K562 (cell line): ENCODE measurements around the gene NUDT21. TPM values are rescaled to one million over a fixed set of nuclear protein-coding genes. Genes with fewer than 3 reads are reported as not detected.

ENCODE experiments used
- ATF7 ChIP-seq: fragments of 450-650 bp; IDR thresholded peaks from 2 replicates; pipeline ENCODE4 v1.7.1; 2014; ENCODE audit warnings: mild to moderate bottlenecking, moderate library complexity
- CBFB ChIP-seq: sonication (generic); formaldehyde crosslinking; IDR thresholded peaks from 2 replicates; pipeline ENCODE4 v1.4.0; 2020; ENCODE audit warnings: mild to moderate bottlenecking, missing genetic modification reagents
- FOXA1 ChIP-seq: fragments of 450-650 bp; IDR thresholded peaks from 2 replicates; pipeline ENCODE4 v1.6.1; 2016; ENCODE audit warnings: mild to moderate bottlenecking, borderline replicate concordance
- IRF2 ChIP-seq: sonication (generic); formaldehyde crosslinking; IDR thresholded peaks from 2 replicates; pipeline ENCODE4 v1.8.1; 2022; ENCODE audit warnings: mild to moderate bottlenecking, missing genetic modification reagents
- KDM2B ChIP-seq: fragments of 250-450 bp; sonication (Bioruptor Pico); IDR thresholded peaks from 2 replicates; pipeline ENCODE4 v1.8.0; 2021; ENCODE audit warnings: mild to moderate bottlenecking, moderate library complexity
- MAFG ChIP-seq: fragments of 450-650 bp; conservative IDR thresholded peaks from 2 replicates; pipeline ENCODE4 v1.6.1; 2016; ENCODE audit warnings: missing genetic modification characterization, missing compliant biosample characterization
- MAZ ChIP-seq, 2 experiments: fragments of 450-650 bp in 1 of 2; sonication (generic) in 1 of 2; formaldehyde crosslinking; IDR thresholded peaks in 1 of 2; conservative IDR thresholded peaks in 1 of 2; 2 replicates each; pipeline versions ENCODE4 v1.4.0 to v1.5.0; 2020; ENCODE audit warnings: mild to moderate bottlenecking in 1 of 2, missing genetic modification reagents in 1 of 2
- MED1 ChIP-seq: sonication (generic); formaldehyde crosslinking; IDR thresholded peaks from 2 replicates; pipeline ENCODE4 v1.8.1; 2023; ENCODE audit warnings: missing genetic modification reagents, borderline replicate concordance
- NCOA1 ChIP-seq: fragments of 450-650 bp; IDR thresholded peaks from 2 replicates; pipeline ENCODE4 v1.6.1; 2016; ENCODE audit warnings: low read depth
- NUFIP1 ChIP-seq: fragments of 450-650 bp; IDR thresholded peaks from 2 replicates; pipeline ENCODE4 v1.6.1; 2018; ENCODE audit not compliant: partially characterized antibody
- RFX1 ChIP-seq: fragments of 450-650 bp; IDR thresholded peaks from 2 replicates; pipeline ENCODE4 v1.6.1; 2016; ENCODE audit warnings: mild to moderate bottlenecking, moderate library complexity
- SAFB ChIP-seq: fragments of 200-400 bp; formaldehyde crosslinking; IDR thresholded peaks from 2 replicates; pipeline ENCODE4 v1.6.1; 2017; ENCODE audit warnings: low read depth, low read length, borderline replicate concordance
- SRSF1 ChIP-seq: fragments of 200-400 bp; formaldehyde crosslinking; IDR thresholded peaks from 2 replicates; pipeline ENCODE4 v1.6.1; 2017; ENCODE audit warnings: mild to moderate bottlenecking, low read depth, low read length, moderate library complexity
- ZBTB12 ChIP-seq: fragments of 250-450 bp; sonication (Bioruptor Pico); IDR thresholded peaks from 2 replicates; pipeline ENCODE4 v1.4.0; 2020
- ZNF212 ChIP-seq: fragments of 450-650 bp; formaldehyde crosslinking; IDR thresholded peaks from 2 replicates; pipeline ENCODE4 v1.4.0; 2020; ENCODE audit warnings: mild to moderate bottlenecking
- ZNF395 ChIP-seq: fragments of 200-800 bp; sonication (Bioruptor generic); IDR thresholded peaks from 2 replicates; pipeline ENCODE4 v1.6.1; 2017; ENCODE audit warnings: missing genetic modification characterization, missing compliant biosample characterization
- ZNF668 ChIP-seq: fragments of 250-450 bp; sonication (Bioruptor Pico); IDR thresholded peaks from 2 replicates; pipeline ENCODE4 v1.8.0; 2022; ENCODE audit warnings: mild to moderate bottlenecking, inconsistent platforms
- ZNF785 ChIP-seq: fragments of 250-450 bp; sonication (Bioruptor Pico); IDR thresholded peaks from 2 replicates; pipeline ENCODE4 v1.4.0; 2020; ENCODE audit warnings: mild to moderate bottlenecking
- polyA plus RNA-seq, 8 experiments: library from polyadenylated mRNA; depleted of rRNA in 4 of 8; stranded (reverse) in 5 of 8; unstranded in 3 of 8; fragments of >200 nt; fragmentation: Nextera tagmentation in 2 of 8; fragmentation: Illumina TruSeq in 1 of 8; extraction: Ambion mirVana in 2 of 8; extraction: Trizol in 1 of 8; gene quantifications; 2 replicates each; pipeline versions ENCODE4 v1.2.1 to v1.2.3, GENCODE V29; 2011 to 2014; ENCODE audit warnings: inconsistent platforms in 1 of 8, missing spikeins in 1 of 8
- total RNA-seq, 7 experiments: library from RNA; depleted of rRNA in 6 of 7; stranded (reverse); fragments of >200 nt in 6 of 7; fragmentation: Illumina TruSeq in 2 of 7; extraction: Trizol in 2 of 7; gene quantifications; 2 replicates each; pipeline versions ENCODE4 v1.2.1 to v1.2.3, GENCODE V29; 2011 to 2021; ENCODE audit warnings: low replicate concordance in 1 of 7
- TF ChIP-seq, protein P1 (sequence below): IDR thresholded peaks from 3 replicates; pipeline ENCODE4 v1.6.1; 2011; ENCODE audit warnings: borderline replicate concordance, mild to moderate bottlenecking, moderate library complexity; ENCODE audit not compliant: insufficient read length; ENCODE audit errors: extremely low read depth
- TF ChIP-seq, protein P2 (sequence below): fragments of 250-450 bp; sonication (Bioruptor Pico); IDR thresholded peaks from 2 replicates; pipeline ENCODE4 v1.4.0; 2020; ENCODE audit warnings: mild to moderate bottlenecking, moderate library complexity

Gene NUDT21
- total and polyA plus RNA-seq, 9 of the 15 experiments (the other 6 are each of a cell fraction or from before 2014, with no cell fraction given): 62.4 to 218 (median 121) TPM

DNA sequence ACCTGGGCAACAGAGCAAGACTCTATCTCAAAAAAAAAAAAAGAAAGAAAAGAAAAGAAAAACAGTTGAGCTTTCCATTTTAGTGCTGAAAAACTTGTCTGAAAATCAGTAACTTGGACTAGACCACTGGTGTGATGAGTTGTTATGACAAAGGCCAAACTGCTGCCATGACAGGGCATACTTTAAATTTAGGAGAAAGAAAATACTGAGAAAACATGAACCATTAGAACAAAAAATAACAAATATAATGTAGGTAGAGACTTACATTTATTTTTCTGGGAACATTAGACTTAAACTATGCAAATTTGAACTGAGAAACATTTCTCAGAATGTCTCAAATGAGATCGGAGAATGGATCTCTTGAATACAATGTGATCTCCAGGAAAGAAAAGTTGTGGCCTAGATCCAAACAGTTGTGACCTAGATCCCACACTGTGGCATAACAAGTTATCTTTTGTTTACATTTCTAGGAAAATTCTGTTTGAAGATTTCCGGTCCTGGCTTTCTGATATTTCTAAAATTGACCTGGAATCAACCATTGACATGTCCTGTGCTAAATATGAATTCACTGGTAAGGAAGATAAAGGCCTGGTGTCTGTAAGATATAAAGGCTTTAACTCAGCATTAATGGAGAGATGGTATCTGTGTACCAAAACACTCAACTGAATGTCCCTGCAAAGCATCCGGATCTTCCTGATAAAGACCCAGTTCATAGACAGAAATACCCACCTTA is 11.1 kb upstream of the NUDT21 start (continued):
- TF ChIP-seq, protein P1, sequence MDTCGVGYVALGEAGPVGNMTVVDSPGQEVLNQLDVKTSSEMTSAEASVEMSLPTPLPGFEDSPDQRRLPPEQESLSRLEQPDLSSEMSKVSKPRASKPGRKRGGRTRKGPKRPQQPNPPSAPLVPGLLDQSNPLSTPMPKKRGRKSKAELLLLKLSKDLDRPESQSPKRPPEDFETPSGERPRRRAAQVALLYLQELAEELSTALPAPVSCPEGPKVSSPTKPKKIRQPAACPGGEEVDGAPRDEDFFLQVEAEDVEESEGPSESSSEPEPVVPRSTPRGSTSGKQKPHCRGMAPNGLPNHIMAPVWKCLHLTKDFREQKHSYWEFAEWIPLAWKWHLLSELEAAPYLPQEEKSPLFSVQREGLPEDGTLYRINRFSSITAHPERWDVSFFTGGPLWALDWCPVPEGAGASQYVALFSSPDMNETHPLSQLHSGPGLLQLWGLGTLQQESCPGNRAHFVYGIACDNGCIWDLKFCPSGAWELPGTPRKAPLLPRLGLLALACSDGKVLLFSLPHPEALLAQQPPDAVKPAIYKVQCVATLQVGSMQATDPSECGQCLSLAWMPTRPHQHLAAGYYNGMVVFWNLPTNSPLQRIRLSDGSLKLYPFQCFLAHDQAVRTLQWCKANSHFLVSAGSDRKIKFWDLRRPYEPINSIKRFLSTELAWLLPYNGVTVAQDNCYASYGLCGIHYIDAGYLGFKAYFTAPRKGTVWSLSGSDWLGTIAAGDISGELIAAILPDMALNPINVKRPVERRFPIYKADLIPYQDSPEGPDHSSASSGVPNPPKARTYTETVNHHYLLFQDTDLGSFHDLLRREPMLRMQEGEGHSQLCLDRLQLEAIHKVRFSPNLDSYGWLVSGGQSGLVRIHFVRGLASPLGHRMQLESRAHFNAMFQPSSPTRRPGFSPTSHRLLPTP: no peak
- TF ChIP-seq ZBTB12 (CRISPR knock-in tag) (no peak), ZNF785 (CRISPR knock-in tag) (no peak), MED1 (no peak), MAZ (CRISPR knock-in tag; conservative IDR thresholded peaks at IDR 0.05 in 1 of 2, IDR thresholded peaks at IDR 0.05 in 1 of 2) (no peak), RFX1 (no peak), FOXA1 (no peak), CBFB (CRISPR knock-in tag) (no peak), MAFG (no peak; the same call in 1 of the 2 replicates), KDM2B (CRISPR knock-in tag) (no peak), NCOA1 (peak; percentile 82), ZNF212 (CRISPR knock-in tag) (no peak), ATF7 (peak; percentile 55; the same call in 1 of the 2 replicates), ZNF668 (CRISPR knock-in tag) (peak; percentile 60; the same call in 1 of the 2 replicates), SAFB (no peak), ZNF395 (CRISPR knock-in tag) (peak; percentile 69; the same call in 1 of the 2 replicates), SRSF1 (no peak), NUFIP1 (no peak), IRF2 (CRISPR knock-in tag) (no peak)
- TF ChIP-seq, protein P2, sequence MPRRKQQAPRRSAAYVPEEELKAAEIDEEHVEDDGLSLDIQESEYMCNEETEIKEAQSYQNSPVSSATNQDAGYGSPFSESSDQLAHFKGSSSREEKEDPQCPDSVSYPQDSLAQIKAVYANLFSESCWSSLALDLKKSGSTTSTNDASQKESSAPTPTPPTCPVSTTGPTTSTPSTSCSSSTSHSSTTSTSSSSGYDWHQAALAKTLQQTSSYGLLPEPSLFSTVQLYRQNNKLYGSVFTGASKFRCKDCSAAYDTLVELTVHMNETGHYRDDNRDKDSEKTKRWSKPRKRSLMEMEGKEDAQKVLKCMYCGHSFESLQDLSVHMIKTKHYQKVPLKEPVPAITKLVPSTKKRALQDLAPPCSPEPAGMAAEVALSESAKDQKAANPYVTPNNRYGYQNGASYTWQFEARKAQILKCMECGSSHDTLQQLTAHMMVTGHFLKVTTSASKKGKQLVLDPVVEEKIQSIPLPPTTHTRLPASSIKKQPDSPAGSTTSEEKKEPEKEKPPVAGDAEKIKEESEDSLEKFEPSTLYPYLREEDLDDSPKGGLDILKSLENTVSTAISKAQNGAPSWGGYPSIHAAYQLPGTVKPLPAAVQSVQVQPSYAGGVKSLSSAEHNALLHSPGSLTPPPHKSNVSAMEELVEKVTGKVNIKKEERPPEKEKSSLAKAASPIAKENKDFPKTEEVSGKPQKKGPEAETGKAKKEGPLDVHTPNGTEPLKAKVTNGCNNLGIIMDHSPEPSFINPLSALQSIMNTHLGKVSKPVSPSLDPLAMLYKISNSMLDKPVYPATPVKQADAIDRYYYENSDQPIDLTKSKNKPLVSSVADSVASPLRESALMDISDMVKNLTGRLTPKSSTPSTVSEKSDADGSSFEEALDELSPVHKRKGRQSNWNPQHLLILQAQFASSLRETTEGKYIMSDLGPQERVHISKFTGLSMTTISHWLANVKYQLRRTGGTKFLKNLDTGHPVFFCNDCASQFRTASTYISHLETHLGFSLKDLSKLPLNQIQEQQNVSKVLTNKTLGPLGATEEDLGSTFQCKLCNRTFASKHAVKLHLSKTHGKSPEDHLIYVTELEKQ: no peak
